GM19328 (cell line): Measurements from ENCODE around the gene PAIP1.
"Not testable (repeated sequence)": the region's sequence is repeated elsewhere in the genome, so short reads cannot be mapped to it uniquely, and the experiment has no call there.

ENCODE experiments used
- ATAC-seq: cut with Tn5 transposase; IDR thresholded peaks from one replicate; pipeline ENCODE4 v1.9.1; 2021; ENCODE audit warnings: mild to moderate bottlenecking, moderate library complexity; ENCODE audit not compliant: unreplicated experiment

Gene PAIP1

DNA sequence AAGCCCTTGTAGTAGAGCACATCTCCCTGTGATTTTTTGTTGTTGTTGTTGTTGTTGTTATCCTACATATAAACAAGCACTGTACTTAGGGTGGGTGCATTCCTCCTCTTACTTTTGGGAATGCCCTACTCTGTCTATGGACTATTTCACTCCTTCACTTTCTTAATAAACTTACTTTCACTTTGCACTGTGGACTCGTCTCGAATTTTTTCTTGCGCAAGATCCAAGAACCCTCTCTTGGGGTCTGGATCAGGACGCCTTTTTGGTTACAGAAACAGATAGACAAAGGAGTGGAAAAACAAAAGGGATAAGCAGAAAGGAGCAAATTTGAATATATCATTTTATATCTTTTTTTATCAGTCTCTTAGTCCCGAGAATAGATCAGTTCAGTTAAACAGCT is 14.4 kb upstream of the PAIP1 start:
- no peak for ATAC-seq

DNA sequence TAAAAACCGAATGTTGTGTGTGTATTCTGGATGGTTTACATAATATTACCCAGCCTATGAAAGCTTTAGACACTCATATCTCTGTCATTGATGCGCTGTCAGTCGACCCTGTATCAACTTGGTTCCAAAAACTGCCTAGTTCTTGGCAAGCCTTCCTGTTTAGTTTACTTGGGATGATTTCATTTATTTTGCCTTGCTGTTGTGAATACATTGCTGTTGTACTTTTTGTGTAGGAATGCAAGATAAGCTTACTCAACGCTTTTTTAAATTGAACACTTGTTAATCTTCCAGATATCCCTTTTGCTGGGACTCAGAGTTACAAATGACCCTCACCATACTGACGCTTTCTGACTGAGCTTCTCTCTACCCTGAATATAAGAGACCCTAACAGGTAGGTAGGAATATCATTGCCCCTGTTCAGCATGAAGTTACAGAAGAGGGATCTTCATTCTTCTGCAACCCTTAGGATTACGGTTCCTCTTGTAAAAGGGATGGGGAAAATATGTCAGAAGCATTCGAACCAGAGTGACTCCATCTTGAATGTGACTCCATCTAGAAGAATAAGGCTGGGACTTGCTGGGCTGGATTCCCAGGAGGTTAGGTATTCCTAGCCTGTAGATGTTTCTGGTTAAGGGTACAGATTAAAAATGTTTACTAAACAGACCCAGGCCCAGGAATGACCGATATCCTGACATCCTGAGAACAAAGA is 13.7 kb upstream of the PAIP1 start:
- ATAC-seq = no peak

DNA sequence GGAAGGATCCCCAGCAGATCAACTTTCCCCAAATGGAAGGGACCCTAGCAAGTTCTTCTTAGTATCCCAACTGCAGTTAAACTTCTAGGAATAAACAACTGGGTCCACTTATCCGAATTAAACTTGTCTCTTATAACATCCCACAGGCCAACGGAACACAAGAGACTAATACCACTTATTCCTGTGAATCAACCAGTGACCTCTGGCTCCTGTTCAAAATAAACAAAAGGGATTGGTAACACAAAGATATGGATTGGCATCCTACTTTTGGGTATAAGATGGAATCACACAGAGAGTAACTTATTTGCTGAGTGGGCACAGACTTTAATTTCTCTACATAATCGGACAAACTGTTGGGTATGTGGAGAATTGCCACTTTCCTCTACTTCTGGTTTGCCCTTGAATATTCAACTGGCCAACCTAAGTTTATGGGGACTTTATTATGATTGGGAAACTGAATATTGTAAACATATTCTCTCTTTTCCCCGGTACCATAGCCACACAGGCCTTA is 12.4 kb upstream of the PAIP1 start:
- ATAC-seq = no peak

DNA sequence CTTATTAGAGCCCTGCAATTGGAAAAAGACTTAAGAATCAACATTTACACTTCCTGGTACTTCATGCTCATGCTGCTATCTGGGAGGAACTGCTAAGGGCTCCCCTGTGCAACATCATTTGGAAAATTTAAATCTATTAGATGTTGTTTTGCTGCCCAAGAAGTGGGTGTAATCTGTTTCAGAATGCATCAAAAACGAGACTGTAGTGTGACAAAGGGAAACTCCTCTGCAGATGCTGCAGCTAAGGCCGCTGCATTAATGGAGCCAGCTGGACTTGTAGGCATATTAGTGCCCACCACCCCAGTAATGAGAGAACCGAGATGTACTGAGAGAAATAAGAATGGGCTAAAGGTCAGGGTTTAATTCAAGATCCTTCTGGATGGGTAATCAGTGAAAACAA is 11.1 kb upstream of the PAIP1 start:
- no peak for ATAC-seq

DNA sequence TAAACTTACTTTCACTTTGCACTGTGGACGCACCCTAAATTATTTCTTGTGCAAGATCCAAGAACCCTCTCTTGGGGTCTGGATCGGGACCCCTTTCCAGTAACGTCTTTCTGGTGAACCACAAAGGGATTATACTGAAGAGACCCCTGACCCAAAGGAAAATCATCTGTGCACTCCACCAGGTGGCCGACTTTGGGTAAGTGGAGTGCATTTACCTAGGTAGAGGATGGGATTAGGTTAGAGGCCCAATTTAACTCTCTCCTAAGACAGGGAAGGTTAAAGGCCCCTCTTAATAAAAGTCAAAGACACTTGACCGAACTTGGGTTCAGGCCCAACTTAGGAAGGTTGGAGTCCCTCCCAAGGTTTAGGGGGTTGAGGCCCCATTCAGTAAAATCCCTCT is 8.2 kb upstream of the PAIP1 start:
- ATAC-seq = no peak

DNA sequence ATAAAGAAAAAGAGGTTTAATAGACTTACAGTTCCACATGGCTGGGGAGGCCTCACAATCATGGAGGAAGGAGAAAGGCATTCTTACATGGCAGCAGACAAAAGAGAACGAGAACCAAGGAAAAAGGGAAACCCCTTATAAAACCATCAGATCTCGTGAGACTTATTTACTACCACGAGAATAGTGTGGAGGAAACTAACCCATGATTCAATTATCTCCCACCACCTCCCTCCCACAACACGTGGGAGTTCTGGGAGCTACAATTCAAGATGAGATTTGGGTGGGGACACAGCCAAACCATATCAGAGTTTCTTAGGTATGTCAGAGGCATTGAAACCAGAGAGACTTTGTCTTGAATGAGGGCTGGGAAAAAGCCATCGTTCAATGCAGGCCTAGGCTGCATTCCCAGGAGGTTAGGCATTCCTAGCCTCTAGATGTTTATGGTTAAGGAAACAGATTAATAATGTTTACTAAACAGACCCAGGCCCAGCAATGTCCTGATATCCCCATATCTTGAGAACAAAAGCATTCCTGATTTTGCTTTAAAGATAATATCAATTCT is 7.5 kb upstream of the PAIP1 start:
- ATAC-seq = no peak

DNA sequence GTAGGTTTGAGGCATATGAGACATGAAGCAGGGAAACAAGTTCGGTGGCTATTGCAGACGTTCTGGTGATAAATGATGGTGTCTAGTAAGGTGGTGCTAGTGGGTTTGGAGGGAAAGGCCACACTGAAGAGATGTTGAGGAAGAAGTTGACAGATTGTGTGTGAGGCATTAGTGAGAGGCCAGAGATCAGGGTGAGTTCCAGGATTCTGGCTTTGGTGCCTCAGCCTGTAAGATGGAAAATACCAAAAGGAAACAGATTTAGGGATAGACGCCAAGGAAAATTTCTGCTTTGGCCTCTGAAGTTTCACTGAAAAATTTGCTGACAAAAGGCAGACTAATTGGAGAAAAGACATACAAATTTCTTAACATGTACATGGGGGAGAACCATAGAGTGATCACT is 6.4 kb upstream of the PAIP1 start:
- no peak for ATAC-seq

DNA sequence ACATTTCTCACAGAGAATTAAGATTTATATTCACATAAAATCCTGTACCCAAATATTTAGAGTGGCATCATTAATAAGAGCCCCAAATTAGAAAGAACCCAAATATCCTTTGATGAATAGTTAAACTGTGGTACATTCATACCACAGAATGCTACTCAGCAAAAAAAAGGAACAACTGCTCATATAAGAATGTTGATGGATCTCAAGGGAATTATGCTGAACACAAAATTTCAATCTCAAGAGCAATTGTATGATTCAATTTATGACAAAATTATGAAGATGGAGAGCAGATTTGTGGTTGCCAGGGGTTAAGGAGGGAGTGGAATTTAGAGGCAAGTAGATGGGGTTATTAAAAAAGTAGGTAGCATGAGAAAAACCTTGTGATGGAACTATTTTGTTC is 4.5 kb upstream of the PAIP1 start:
- ATAC-seq = no peak

DNA sequence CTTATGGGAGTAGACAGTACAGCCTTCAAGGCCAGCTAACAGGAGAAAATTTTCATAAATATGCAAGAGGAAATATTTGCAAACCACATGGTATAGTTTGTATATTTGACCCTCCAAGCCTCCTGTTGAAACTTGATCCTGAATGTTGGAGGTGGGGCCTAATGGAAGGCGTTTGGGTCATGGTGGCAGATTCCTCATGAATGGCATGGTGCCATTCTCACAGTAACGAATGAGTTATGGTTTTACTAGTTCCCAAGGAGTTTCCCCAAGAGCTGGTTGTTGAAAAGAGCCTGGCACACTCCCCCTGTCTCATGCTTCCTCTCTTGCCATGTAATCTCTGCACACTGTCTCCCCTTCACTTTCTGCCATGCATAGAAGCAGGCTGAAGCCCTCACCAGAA is 3.3 kb upstream of the PAIP1 start:
- no peak for ATAC-seq

DNA sequence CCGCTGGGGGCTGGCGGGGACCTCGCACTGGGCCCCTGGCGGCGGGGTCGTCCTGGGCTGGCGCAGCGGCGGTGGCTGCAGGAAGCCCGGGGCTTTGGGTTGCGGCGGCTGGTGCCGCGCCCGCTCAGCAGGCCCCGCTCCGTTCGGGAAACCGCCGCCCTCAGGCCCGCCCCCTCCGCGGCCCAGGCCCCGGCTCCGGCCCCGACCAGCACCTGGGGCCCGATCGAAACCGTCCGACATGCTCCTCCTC is 345 bp downstream of the PAIP1 start:
- ATAC-seq = peak; percentile 86

DNA sequence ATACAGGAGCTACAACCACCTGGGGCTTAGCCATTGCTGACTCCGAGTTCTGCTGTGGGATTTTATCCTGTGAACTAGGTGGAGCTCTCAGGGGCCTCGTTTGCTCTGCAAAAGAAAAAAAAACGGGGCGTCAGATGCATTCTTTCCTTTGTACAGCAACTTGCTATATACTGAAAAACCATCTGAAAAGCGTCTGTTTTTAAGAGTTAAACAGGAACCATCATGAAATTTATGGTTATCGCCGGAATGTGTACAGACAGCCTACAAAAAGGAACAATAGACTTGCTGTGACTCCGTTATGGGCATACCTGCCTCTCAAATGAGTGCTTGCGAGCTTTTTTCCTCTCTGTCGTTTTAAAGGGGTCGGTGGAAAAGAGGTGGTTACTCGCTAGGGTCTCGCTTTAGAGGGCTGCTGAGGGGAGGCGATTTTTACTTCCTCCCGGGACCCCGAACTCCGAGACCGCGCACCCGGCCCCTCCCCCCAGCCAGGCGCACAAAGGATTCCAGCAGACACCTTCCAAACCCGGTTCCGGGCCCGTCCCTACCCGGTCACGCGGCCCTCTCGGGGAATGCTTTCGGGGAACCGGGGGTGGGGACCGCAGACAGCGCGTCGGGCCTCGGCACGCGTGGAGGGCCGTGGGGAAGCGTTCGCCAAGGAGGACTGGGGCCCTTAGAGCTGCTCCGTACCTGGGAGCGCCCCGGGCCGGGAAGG is 826 bp downstream of the PAIP1 start:
- no peak for ATAC-seq

DNA sequence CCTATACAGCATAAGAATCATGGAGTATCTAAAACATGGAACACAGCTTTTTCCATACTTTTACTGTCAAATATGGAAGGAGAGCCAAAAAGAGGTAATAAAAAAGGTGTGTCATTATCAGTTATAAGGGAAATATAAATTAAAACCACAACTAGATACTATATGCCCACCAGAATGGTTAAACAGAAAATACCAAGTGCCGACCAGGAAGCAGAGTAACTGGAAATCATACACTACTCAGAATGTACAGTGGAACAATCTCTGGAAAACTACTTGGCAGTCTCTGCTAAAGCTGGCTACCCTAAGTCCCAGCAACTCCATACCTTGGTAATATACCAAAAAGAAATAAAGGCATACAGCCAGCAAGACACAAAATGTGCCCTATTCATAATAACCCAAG is 2.4 kb downstream of the PAIP1 start:
- ATAC-seq = no peak

DNA sequence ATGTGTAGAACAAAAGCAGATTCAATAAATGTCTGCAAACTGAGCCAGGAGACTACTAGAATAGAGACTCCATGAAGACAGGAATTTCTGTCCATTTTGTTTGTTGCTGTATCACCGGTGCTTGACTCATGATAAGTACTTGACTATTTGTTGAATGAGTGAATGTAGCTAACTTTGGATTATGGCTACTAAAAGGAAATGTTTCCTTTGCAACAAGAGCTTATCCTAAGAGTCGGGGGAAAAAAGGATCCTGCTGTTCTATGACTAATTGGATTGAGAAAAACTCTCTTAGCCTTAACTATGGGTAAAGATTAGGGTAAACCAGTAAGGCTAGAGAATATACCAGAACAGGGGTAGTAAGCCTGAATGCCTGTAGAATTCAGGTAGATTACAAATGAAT is 3.5 kb downstream of the PAIP1 start:
- no peak for ATAC-seq

DNA sequence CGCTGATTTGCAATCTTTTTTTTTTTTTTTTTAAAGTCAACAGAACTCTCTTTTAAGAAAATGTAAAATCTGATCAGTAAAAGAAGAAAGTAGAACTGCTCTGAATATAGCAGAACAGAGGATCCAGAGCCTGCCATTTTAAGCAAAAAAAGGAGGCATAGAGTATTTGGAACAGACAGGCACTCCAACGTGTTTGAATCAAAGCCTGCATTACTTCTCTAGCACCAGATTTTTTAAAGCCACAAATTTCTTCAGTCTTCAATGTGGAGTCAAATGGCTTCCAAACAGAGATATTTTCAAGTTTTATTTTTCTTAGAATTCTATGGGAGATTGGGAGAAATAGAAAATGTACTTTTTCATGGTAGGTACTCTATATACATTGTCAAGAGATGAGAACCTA is 5.1 kb downstream of the PAIP1 start:
- no peak for ATAC-seq

DNA sequence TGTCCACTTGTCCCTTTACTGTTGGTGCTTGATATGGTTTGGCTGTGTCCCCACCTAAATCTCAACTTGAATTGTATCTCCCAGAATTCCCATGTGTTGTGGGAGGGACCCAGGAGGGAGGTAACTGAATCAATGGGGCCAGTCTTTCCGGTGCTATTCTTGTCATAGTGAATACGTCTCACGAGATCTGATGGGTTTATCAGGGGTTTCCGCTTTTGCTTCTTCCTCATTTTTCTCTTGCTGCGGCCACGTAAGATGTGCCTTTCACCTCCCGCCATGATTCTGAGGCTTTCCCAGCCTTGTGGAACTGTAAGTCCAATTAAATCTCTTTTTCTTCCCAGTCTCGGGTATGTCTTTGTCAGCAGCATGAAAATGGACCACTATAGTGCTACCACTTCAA is 7.6 kb downstream of the PAIP1 start:
- ATAC-seq = not testable (repeated sequence)

DNA sequence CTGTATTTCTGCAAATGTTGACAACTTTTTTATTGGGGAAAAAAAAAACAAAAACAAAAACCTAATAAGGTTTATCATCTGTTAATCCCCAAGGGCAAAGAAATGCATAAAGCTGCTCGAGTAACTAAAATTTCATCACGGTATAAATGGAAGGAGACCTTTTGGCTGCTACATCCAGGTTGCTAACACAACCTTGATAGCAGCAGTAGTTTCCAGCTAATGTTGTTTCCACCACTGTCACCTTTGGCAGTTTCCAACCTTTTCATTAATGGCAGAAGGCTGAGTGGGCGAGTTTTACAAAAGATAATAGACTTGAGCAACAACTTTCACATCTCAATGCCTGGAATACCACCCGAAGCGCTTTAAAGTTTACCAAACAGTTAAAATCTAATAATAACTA is 8.5 kb downstream of the PAIP1 start:
- no peak for ATAC-seq

DNA sequence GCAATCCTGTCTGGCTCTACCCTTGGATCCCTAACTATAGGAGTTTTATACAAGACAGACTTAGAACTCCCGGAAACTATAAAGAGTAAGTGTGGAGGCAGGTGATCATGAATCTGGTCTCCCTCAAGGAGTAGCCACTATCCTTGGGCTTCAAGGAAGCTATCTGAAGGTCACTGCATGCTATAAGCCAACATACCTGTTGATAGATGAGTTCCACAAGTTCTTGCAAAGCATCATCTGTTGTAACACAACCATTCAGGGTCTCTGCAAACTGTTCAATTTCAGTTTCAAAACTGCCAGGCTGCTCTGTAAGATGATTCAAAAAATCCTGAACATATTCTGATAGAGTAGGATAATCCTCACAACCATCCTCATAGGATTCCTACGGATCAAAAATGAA is 9.3 kb downstream of the PAIP1 start:
- ATAC-seq = no peak

DNA sequence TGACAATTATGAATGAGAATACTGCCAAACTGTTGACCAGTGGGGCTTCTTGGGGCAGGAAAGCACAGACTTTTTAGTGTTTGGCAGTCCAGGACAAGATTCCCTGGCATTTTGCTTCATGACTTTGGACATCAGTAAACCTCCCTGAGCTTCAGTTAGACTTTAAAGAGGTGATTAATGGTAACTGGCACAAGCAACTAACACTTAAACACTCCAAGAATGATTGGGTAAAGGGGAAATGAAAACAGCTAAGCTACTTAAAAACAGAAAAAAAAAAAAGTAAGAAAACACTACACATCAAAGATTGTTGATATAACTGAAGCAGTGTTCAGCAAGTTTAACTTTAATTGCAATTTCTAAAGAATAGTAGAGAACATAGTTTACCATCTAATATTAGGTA is 13.4 kb downstream of the PAIP1 start:
- no peak for ATAC-seq

DNA sequence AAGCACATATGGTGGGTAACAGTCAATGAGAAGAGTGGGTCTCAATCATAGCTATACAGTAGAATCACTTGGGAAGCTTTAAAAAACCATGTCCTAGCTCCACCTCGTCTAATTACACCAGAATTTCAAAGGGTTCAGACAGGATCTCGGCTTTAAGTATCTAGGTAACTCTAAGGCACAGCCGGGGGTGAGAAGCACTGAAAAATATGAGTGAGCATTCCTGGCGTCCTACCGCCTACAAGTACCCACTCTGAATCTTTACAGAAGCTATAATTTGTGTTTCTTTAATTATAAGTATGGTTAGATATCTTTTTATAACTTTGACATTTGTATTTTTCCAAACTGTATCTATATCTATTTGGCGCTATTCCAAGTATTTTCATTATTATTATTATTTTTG is 16.1 kb downstream of the PAIP1 start:
- no peak for ATAC-seq

DNA sequence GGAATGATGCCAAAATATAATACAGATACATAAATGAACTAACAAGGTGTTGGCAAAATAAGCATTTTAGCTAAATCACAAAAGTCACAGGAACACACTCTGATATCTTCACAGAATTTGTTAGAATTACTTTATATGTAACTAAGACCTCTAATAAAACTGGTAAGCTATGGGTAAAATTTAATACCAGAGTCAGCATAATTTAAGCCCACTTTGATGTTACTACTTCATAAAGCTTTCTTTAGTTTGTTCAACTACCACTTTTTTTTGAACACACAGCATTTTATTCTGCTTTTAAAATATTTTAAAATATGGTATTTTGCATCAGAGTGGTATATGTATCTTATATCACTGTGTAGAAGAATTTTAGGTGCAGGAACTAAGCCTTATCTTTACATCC is 19.9 kb downstream of the PAIP1 start:
- no peak for ATAC-seq

DNA sequence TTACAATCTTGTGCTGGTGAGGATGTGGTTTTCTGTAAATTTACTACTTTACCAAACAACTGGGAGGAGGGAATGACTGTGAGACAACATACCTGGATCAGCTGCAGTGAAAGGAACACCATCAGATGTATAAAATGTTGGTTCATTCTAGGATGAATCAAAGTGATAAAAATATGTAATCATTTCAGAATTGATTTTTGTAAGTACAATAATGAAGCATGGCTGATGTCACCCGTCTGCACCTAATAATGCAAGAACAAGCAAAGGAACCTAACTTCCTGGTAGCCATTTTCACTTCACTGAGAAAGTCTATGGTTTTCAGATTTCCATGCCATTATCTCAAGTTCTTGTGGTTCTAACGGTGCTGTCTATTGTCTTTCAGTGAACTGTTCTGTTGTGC is 23.2 kb downstream of the PAIP1 start:
- no peak for ATAC-seq

DNA sequence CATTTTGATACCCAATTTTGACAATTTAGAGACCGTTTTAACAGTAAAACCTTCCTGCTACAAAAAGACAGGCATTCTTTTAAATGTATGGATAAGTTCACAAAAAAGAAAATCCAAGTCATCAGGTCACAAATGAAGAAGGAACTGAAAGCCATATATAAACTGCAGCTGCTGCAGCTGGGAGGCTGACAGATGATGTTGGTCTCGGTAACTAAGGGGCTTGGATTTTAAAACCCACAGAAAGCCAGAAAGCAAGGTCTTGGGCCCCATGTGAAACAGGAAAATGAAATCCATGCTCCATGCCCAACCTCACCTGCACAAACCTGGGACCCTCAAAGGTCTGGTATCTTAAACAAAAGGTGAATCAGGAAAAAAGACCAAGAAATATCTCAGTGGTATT is 26.2 kb downstream of the PAIP1 start:
- ATAC-seq = no peak

DNA sequence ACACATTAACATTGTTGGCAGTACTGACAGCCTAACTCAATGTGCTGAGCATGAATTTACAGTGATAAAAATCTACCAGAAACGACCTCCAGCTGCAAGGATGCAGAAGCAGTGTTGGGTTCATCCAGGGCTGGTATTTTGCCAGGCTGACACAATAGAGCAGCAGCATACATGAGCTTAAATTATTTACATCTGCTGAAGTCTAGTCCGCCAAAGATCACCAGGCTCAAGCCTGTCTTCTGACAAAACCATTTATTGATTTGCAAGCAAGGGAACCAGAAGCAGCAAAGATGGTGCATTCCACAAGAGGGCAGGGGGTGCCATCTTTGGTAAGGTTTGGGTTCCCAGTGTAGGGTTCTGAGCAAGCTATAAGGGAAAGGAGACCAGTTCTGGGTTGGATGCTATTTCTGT is 33.2 kb downstream of the PAIP1 start:
- no peak for ATAC-seq
